Fibroblast of lung (primary cell): ENCODE data around the gene SH2D3C. TPM values are rescaled to one million over a fixed set of nuclear protein-coding genes. Genes with fewer than 3 reads are reported as not detected.

Experiments
- DNase-seq, 2 donors: peaks; one replicate each; pipeline versions ENCODE4 v3.0.0 to v3.0.0-alpha.2; 2010; ENCODE audit warnings: low read depth in 2 of 2
- H2AFZ ChIP-seq: 2 replicates; pipeline ENCODE4 v1.5.1; 2012; ENCODE audit warnings: low read length, control low read depth, inconsistent platforms
- H3K27ac ChIP-seq: 2 replicates; pipeline ENCODE4 v1.5.1; 2011; ENCODE audit warnings: low read length, control low read depth; ENCODE audit not compliant: insufficient read depth
- H3K27me3 ChIP-seq: 2 replicates; pipeline ENCODE4 v1.5.1; 2011; ENCODE audit warnings: mild to moderate bottlenecking, low read length; ENCODE audit not compliant: control insufficient read depth, insufficient read depth
- H3K36me3 ChIP-seq: 2 replicates; pipeline ENCODE4 v1.5.1; 2011; ENCODE audit warnings: low read length; ENCODE audit not compliant: control insufficient read depth, insufficient read depth
- H3K4me1 ChIP-seq: 2 replicates; pipeline ENCODE4 v1.5.1; 2011; ENCODE audit warnings: low read length; ENCODE audit not compliant: control insufficient read depth, insufficient read depth; ENCODE audit errors: extremely low read depth
- H3K4me2 ChIP-seq: 2 replicates; pipeline ENCODE4 v1.5.1; 2011; ENCODE audit warnings: low read length, control low read depth; ENCODE audit not compliant: insufficient read depth; ENCODE audit errors: extremely low read depth
- H3K4me3 ChIP-seq, 4 experiments: fragments of 200-600 bp in 1 of 4; sonication (generic) in 1 of 4; replicated peaks in 1 of 4; 2 replicates each; pipeline ENCODE4 v1.5.1; 2011 to 2016; ENCODE audit warnings: low read length in 4 of 4, low read depth in 3 of 4, mild to moderate bottlenecking in 3 of 4, control low read depth in 2 of 4, inconsistent platforms in 1 of 4, mixed read lengths in 1 of 4; ENCODE audit not compliant: insufficient read depth in 1 of 4; ENCODE audit errors: control extremely low read depth in 1 of 4
- H3K79me2 ChIP-seq: 2 replicates; pipeline ENCODE4 v1.5.1; 2012; ENCODE audit warnings: mild to moderate bottlenecking, low read length, inconsistent platforms; ENCODE audit not compliant: control insufficient read depth, insufficient read depth
- H3K9ac ChIP-seq: 2 replicates; pipeline ENCODE4 v1.5.1; 2011; ENCODE audit warnings: mild to moderate bottlenecking, low read length, control low read depth; ENCODE audit not compliant: insufficient read depth
- H3K9me3 ChIP-seq: 2 replicates; pipeline ENCODE4 v1.5.1; 2012; ENCODE audit warnings: low read depth, low read length; ENCODE audit not compliant: control insufficient read depth, insufficient read depth
- H4K20me1 ChIP-seq: 2 replicates; pipeline ENCODE4 v1.5.1; 2011; ENCODE audit warnings: low read length; ENCODE audit not compliant: control insufficient read depth, insufficient read depth; ENCODE audit errors: extremely low read depth
- CTCF ChIP-seq, 2 donors: IDR thresholded peaks in 1 of 2; conservative IDR thresholded peaks in 1 of 2; 1 replicate in 1 of 2; 2 replicates in 1 of 2; pipeline ENCODE4 v1.5.1; 2011 to 2012; ENCODE audit warnings: low read length in 2 of 2, control low read depth in 1 of 2, inconsistent platforms in 1 of 2, low read depth in 1 of 2, mild to moderate bottlenecking in 1 of 2
- EZH2 ChIP-seq: IDR thresholded peaks from 2 replicates; pipeline ENCODE4 v1.5.1; 2012; ENCODE audit warnings: low read length, control low read depth, mild to moderate bottlenecking; ENCODE audit errors: missing control alignments
- polyA plus RNA-seq, 2 donors: library from polyadenylated mRNA; depleted of rRNA in 1 of 2; stranded (reverse) in 1 of 2; unstranded in 1 of 2; fragments of >200 nt; gene quantifications; 2 replicates each; pipeline ENCODE4 v1.2.1, GENCODE V29; 2011 to 2012; ENCODE audit warnings: missing spikeins in 1 of 2
- total RNA-seq: library from RNA; depleted of rRNA; stranded (reverse); fragments of >200 nt; gene quantifications from 2 replicates; pipeline ENCODE4 v1.2.1, GENCODE V29; 2014

Gene SH2D3C
- total and polyA plus RNA-seq, 2 donors (not counting 1 experiment from before 2014, with no cell fraction given), result 1.2 TPM; not detected in 1

GRCh38 chr9:127817881-127818434 lies 39.5 kb upstream of the SH2D3C start:
- Histone ChIP-seq H2AFZ (no peak overlapping the region), H3K36me3 (peaks cover 44% of the 10 kb centered on the region)

GRCh38 chr9:127816728-127817127 lies 38.3 kb upstream of the SH2D3C start:
- Histone ChIP-seq H3K4me2 (no peak overlapping the region), H3K4me3 (no peak overlapping the region), H3K79me2 (no peaks in the 10 kb centered on the region), H2AFZ (no peak overlapping the region), H3K9ac (no peak overlapping the region), H4K20me1 (no peaks in the 10 kb centered on the region), H3K9me3 (no peaks in the 10 kb centered on the region), H3K27ac (no peak overlapping the region), H3K4me1 (no peaks in the 10 kb centered on the region), H3K27me3 (no peaks in the 10 kb centered on the region), H3K36me3 (peaks cover 47% of the 10 kb centered on the region)
- TF ChIP-seq EZH2, result no peak
- TF ChIP-seq CTCF (conservative IDR thresholded peaks at IDR 0.05 in 1 of 2, IDR thresholded peaks at IDR 0.05 in 1 of 2; ENCODE audit: low read depth in 1 of 2, low read length in 2 of 2), result no peak
- no peak for DNase-seq

More at GRCh38 chr9:127817881-127818434, 39.5 kb upstream of the SH2D3C start:
- H3K79me2 ChIP-seq, result no peaks in the 10 kb centered on the region
- no peaks in the 10 kb centered on the region for H3K9me3 ChIP-seq
- no peak for TF ChIP-seq CTCF (conservative IDR thresholded peaks at IDR 0.05 in 1 of 2, IDR thresholded peaks at IDR 0.05 in 1 of 2; ENCODE audit: low read depth in 1 of 2, low read length in 2 of 2)
- no peak for TF ChIP-seq EZH2
- H3K4me2 ChIP-seq, result no peak overlapping the region
- no peak overlapping the region for H3K27ac ChIP-seq
- DNase-seq, result no peak
- H3K4me3 ChIP-seq, result no peak overlapping the region
- H4K20me1 ChIP-seq, result no peaks in the 10 kb centered on the region
- H3K9ac ChIP-seq, result no peak overlapping the region
- no peaks in the 10 kb centered on the region for H3K27me3 ChIP-seq
- no peaks in the 10 kb centered on the region for H3K4me1 ChIP-seq

- Histone ChIP-seq H3K27me3 (no peaks in the 10 kb centered on the region), H3K27ac (no peak overlapping the region), H4K20me1 (no peaks in the 10 kb centered on the region), H3K9me3 (no peaks in the 10 kb centered on the region), H2AFZ (no peak overlapping the region), H3K36me3 (peaks cover 47% of the 10 kb centered on the region), H3K9ac (no peak overlapping the region), H3K4me2 (no peak overlapping the region), H3K4me3 (no peak overlapping the region), H3K4me1 (no peaks in the 10 kb centered on the region), H3K79me2 (no peaks in the 10 kb centered on the region)
- TF ChIP-seq CTCF (conservative IDR thresholded peaks at IDR 0.05 in 1 of 2, IDR thresholded peaks at IDR 0.05 in 1 of 2; ENCODE audit: low read depth in 1 of 2, low read length in 2 of 2) (no peak), EZH2 (no peak)
- DNase-seq, result no peak
Measured at GRCh38 chr9:127816362-127816725, 37.9 kb upstream of the SH2D3C start.
